ENCODE measurements around the gene PTPRJ. TPM values are rescaled to one million over a fixed set of nuclear protein-coding genes. Genes with fewer than 3 reads are reported as not detected.

PTPRJ gene
- total and polyA plus RNA-seq, 3 donors from 2014 or later: 4.3 to 8.2 (median 6.6) TPM

DNA sequence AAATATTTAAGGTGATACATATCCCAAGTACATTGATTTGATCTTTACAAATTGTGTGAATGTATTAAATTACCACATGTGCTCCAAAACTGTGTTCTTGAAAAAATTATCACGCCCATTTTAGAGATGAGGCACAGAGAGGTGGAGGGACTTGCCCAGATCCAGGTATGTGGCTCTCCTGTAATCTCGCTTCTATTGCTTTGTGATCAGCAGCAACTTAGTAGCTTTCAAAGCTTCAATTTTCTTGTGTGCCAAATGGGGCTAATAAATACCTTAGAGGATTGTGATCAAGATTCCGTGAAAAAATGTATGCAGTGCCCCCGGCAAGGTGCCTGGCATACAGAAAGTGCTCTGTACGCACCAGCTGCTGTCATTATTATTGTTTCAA lies 18.0 kb downstream of the PTPRJ start:
- intact Hi-C loops (cut with DNase I; ENCODE audit: low total_unique reads): no loop called here
- no peak for DNase-seq
- Histone ChIP-seq H3K27ac (no peak overlapping the region), H3K27me3 (no peaks in the 10 kb centered on the region), H3K4me1 (no peaks in the 10 kb centered on the region), H3K36me3 (ENCODE audit: low read depth, missing control alignments) (no peaks in the 10 kb centered on the region), H3K9me3 (no peaks in the 10 kb centered on the region), H3K4me3 (no peak overlapping the region)
- WGBS, 2 donors: 84 to 96% methylated on average over 5 of the region's 5 CpGs
- TF ChIP-seq POLR2A (IDR thresholded peaks at IDR 0.05): no peak
- TF ChIP-seq, protein P1, sequence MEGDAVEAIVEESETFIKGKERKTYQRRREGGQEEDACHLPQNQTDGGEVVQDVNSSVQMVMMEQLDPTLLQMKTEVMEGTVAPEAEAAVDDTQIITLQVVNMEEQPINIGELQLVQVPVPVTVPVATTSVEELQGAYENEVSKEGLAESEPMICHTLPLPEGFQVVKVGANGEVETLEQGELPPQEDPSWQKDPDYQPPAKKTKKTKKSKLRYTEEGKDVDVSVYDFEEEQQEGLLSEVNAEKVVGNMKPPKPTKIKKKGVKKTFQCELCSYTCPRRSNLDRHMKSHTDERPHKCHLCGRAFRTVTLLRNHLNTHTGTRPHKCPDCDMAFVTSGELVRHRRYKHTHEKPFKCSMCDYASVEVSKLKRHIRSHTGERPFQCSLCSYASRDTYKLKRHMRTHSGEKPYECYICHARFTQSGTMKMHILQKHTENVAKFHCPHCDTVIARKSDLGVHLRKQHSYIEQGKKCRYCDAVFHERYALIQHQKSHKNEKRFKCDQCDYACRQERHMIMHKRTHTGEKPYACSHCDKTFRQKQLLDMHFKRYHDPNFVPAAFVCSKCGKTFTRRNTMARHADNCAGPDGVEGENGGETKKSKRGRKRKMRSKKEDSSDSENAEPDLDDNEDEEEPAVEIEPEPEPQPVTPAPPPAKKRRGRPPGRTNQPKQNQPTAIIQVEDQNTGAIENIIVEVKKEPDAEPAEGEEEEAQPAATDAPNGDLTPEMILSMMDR (IDR thresholded peaks at IDR 0.05): no peak

DNA sequence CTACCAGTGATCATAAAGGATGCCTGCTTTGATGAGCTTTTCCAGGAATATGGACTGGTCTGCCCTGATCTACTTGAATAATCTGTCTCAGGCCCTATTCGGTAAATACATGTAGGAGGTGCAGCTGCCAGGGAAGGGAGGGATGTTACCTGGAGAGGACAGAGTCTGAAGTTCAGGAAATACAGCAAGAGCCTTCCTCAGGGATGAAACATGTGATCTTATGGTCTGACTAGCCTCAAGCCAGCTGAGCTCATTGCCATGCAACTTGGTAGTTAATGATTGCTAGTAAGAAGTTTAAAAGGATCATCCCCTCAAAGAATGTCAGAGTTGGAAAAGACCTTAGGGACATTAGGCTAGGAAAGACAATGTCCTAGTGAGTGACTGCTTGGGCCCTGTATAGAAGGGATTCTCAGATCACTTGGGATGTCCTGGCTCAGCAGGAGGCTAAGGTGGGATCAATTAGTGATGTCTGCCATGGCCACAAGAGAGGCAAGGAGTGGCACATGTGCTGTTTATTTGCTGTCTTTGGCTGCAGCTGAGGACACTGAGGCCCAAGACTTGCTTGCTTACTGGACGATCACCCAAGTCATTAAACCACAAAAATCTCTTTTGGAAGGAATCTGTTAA lies 18.5 kb downstream of the PTPRJ start:
- no peak for DNase-seq
- Histone ChIP-seq H3K4me1 (no peaks in the 10 kb centered on the region), H3K27ac (no peak overlapping the region), H3K4me3 (no peak overlapping the region), H3K36me3 (ENCODE audit: low read depth, missing control alignments) (no peaks in the 10 kb centered on the region), H3K27me3 (no peaks in the 10 kb centered on the region), H3K9me3 (no peaks in the 10 kb centered on the region)
- WGBS, 2 donors: 80 to 81% methylated on average over 2 of the region's 2 CpGs
- no peak for TF ChIP-seq POLR2A (IDR thresholded peaks at IDR 0.05)
- intact Hi-C loops (cut with DNase I; ENCODE audit: low total_unique reads): no loop called here

DNA sequence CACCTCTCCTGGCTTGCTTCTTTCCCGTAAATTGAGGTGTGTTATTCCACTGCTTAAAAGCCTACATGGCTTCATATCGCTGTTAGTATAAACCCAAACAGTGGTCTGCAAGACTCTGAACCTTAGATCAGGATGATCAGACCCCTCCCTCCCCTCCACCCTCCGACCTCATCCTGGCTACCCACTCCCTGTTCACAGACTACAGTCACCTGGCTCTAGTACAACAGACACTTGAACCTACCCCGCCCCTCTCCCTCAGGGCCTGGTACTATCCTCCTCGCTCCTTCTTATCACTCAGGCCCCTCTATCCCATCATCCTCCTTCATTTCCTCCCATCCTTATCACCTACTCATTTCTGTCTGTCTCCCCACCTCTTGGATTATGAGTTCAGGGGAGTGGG lies 20.1 kb downstream of the PTPRJ start:
- no peak overlapping the region for H3K27ac ChIP-seq

DNA sequence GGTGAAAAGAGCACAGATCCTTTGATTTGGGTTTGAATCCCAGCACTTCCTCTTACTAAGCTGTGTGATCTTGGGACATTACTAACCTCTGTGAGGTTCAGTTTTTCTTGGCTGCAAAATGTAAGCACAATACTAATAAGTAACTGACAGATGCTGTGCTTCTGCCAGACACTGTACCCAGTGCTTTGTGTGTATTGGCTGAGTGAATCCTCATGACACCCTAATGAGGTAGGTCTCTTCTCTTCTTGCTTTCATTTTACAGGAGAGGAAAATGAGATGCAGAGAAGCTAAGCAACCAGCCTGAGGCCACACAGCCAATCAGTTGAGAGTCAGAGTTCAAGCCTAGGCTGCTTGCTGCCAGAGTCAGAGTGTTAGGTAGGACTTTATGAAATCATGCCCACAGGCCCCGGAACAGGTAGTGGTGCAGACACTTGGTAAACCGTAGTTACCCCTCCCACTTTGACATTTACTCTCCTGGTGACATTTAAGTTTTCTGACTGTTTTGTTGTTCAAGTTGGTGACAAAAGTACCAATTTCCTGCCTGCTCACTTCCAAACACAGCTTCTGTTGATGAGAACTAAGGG lies 21.2 kb downstream of the PTPRJ start:
- Histone ChIP-seq H3K27me3 (no peaks in the 10 kb centered on the region), H3K9me3 (no peaks in the 10 kb centered on the region), H3K27ac (no peak overlapping the region), H3K36me3 (ENCODE audit: low read depth, missing control alignments) (no peaks in the 10 kb centered on the region), H3K4me1 (no peaks in the 10 kb centered on the region), H3K4me3 (no peak overlapping the region)
- TF ChIP-seq, protein P1 (IDR thresholded peaks at IDR 0.05): no peak
- TF ChIP-seq POLR2A (IDR thresholded peaks at IDR 0.05): no peak
- DNase-seq: no peak
- WGBS, 2 donors: 89 to 92% methylated on average over 2 of the region's 2 CpGs
- intact Hi-C loops (cut with DNase I; ENCODE audit: low total_unique reads): no loop called here

More for the DNA sequence above, 20.1 kb downstream of the PTPRJ start:
- intact Hi-C loops (cut with DNase I; ENCODE audit: low total_unique reads): no loop called here
- 93 to 94% methylated on average over 5 of the region's 5 CpGs for WGBS, 2 donors
- Histone ChIP-seq H3K27me3 (no peaks in the 10 kb centered on the region), H3K4me1 (no peaks in the 10 kb centered on the region), H3K4me3 (no peak overlapping the region), H3K36me3 (ENCODE audit: low read depth, missing control alignments) (no peaks in the 10 kb centered on the region), H3K9me3 (no peaks in the 10 kb centered on the region)
- TF ChIP-seq, protein P1 (IDR thresholded peaks at IDR 0.05): no peak
- TF ChIP-seq POLR2A (IDR thresholded peaks at IDR 0.05): no peak
- DNase-seq: no peak

DNA sequence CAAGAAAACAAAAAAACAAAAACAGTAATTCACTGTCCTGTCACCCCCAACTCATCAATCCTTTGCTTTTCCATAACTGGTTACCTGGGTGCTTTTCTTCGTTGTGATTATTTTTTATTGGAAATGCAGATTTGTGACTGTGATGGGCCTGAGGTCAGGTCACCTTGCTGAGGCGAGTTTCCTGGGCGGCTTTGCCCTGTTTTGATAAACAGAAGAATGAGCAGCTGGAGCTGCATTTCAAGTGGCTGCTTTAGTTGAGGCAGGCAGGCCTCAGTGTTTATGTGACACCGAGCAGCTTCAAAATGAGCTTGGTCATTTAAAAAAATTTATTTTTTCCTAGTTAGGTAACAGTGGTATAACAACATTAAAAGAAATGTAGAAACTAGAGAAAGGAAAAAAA lies 22.2 kb downstream of the PTPRJ start:
- H3K27me3 ChIP-seq: no peaks in the 10 kb centered on the region
- TF ChIP-seq, protein P1 (IDR thresholded peaks at IDR 0.05): no peak
- TF ChIP-seq POLR2A (IDR thresholded peaks at IDR 0.05): no peak
- 78 to 88% methylated on average over 4 of the region's 4 CpGs for WGBS, 2 donors
- no peaks in the 10 kb centered on the region for H3K9me3 ChIP-seq
- H3K4me3 ChIP-seq: no peak overlapping the region
- H3K36me3 ChIP-seq (ENCODE audit: low read depth, missing control alignments): no peaks in the 10 kb centered on the region
- H3K4me1 ChIP-seq: no peaks in the 10 kb centered on the region
- no peak for DNase-seq
- H3K27ac ChIP-seq: no peak overlapping the region
- intact Hi-C loops (cut with DNase I; ENCODE audit: low total_unique reads): no loop called here
